ENCODE measurements around the gene PORCN.

DNA sequence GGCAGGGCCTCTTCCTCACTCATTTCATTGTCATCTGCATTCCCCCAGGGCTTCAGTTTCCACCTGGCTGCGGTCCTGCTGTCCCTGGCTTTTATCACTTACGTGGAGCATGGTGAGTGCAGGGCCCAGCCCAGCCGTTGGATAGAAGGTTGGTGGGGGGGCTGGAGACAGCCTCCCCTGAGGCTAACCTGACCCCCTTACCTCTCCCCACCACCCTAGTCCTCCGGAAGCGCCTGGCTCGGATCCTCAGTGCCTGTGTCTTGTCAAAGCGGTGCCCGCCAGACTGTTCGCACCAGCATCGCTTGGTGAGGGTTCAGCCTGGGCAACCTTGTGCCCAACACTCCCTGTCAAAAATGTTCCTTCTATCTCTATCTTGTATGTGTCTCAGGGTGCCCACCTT, 7.0 kb downstream of the PORCN start:
- TF ChIP-seq POLR2A (IDR thresholded peaks at IDR 0.05; ENCODE audit: low read depth) (no peak), POLR2AphosphoS5 (IDR thresholded peaks at IDR 0.05) (no peak)
- TF ChIP-seq, protein P1, sequence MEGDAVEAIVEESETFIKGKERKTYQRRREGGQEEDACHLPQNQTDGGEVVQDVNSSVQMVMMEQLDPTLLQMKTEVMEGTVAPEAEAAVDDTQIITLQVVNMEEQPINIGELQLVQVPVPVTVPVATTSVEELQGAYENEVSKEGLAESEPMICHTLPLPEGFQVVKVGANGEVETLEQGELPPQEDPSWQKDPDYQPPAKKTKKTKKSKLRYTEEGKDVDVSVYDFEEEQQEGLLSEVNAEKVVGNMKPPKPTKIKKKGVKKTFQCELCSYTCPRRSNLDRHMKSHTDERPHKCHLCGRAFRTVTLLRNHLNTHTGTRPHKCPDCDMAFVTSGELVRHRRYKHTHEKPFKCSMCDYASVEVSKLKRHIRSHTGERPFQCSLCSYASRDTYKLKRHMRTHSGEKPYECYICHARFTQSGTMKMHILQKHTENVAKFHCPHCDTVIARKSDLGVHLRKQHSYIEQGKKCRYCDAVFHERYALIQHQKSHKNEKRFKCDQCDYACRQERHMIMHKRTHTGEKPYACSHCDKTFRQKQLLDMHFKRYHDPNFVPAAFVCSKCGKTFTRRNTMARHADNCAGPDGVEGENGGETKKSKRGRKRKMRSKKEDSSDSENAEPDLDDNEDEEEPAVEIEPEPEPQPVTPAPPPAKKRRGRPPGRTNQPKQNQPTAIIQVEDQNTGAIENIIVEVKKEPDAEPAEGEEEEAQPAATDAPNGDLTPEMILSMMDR (IDR thresholded peaks at IDR 0.05) = no peak
